BLaER1 (cell line): ENCODE measurements around the gene PRKCA.

ENCODE experiments used
- H3K27ac ChIP-seq: shearing (Covaris generic); formaldehyde crosslinking; 2 replicates; pipeline ENCODE4 v1.8.1; 2022
- H3K27me3 ChIP-seq: shearing (Covaris generic); formaldehyde crosslinking; 2 replicates; pipeline ENCODE4 v1.8.1; 2022
- H3K36me3 ChIP-seq: shearing (Covaris generic); formaldehyde crosslinking; 2 replicates; pipeline ENCODE4 v1.8.1; 2022
- H3K4me1 ChIP-seq: shearing (Covaris generic); formaldehyde crosslinking; 2 replicates; pipeline ENCODE4 v1.8.1; 2022
- H3K4me2 ChIP-seq: shearing (Covaris generic); formaldehyde crosslinking; 2 replicates; pipeline ENCODE4 v1.8.1; 2022
- H3K4me3 ChIP-seq: shearing (Covaris generic); formaldehyde crosslinking; 2 replicates; pipeline ENCODE4 v1.8.1; 2022
- H3K9ac ChIP-seq: shearing (Covaris generic); formaldehyde crosslinking; 2 replicates; pipeline ENCODE4 v1.8.1; 2022
- H3K9me3 ChIP-seq: shearing (Covaris generic); formaldehyde crosslinking; 2 replicates; pipeline ENCODE4 v1.8.1; 2022
- H4K20me1 ChIP-seq: shearing (Covaris generic); formaldehyde crosslinking; 2 replicates; pipeline ENCODE4 v1.8.1; 2022
- Cebpa-rat ChIP-seq: shearing (Covaris generic); IDR thresholded peaks from 2 replicates; pipeline ENCODE4 v1.8.1; 2022

PRKCA gene

DNA sequence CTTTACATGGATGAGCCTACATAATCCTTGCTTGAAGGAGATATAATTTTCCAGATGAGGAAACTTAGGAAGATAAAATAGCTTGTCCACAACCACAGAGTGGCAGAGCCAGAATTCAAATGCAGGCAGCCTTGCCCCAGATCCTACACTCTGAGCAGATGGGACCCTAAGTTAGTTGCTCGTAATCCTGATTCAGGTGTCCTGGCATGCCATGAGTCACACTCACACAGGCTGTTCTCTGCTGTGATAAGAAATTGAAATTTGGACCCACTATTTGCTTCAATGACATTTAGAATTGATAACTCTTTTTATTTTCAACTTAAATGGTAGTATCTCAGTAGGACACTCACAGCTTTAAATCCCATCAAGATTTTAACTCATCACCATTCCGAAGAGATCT lies 381.8 kb downstream of the PRKCA start:
- H3K9me3 ChIP-seq, result no peaks in the 10 kb centered on the region
- H3K4me1 ChIP-seq, result no peaks in the 10 kb centered on the region
- no peak overlapping the region for H3K4me2 ChIP-seq
- H4K20me1 ChIP-seq, result no peaks in the 10 kb centered on the region
- no peak for TF ChIP-seq Cebpa-rat
- H3K4me3 ChIP-seq, result no peak overlapping the region
- H3K9ac ChIP-seq, result no peak overlapping the region
- H3K36me3 ChIP-seq, result peaks cover 10% of the 10 kb centered on the region; the same call in 1 of the 2 replicates
- H3K27ac ChIP-seq, result no peak overlapping the region
- no peaks in the 10 kb centered on the region for H3K27me3 ChIP-seq

- Histone ChIP-seq H3K27me3 (no peaks in the 10 kb centered on the region), H4K20me1 (no peaks in the 10 kb centered on the region), H3K36me3 (peaks cover 10% of the 10 kb centered on the region; the same call in 1 of the 2 replicates), H3K9ac (no peak overlapping the region), H3K4me2 (no peak overlapping the region), H3K27ac (no peak overlapping the region), H3K4me3 (no peak overlapping the region), H3K4me1 (no peaks in the 10 kb centered on the region), H3K9me3 (no peaks in the 10 kb centered on the region)
- TF ChIP-seq Cebpa-rat, result no peak
Measured at GRCh38 chr17:66684731-66685130, 382.3 kb downstream of the PRKCA start.

DNA sequence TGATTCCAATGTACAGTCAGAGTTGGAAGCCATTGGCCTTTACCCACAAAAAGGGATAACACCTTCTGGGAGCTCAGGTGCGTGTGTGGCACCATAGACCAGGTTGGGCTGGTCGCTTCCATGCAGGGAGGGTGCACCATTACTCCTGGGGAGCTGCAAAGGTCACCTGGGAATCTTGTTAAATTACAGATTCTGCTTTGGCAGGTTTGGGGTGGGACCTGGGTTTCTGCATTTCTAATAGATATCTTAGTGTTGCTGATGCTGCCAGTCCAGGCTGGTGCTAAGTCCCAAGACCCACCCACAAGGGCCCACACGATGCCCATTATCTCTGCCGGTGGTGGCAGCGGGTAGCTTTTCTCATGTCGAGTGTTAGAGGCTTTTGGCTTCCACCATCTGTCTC lies 384.2 kb downstream of the PRKCA start:
- no peak for TF ChIP-seq Cebpa-rat
- Histone ChIP-seq H3K27me3 (no peaks in the 10 kb centered on the region), H3K36me3 (peaks cover 10% of the 10 kb centered on the region; the same call in 1 of the 2 replicates)

GRCh38 chr17:66687570-66688284 lies 385.3 kb downstream of the PRKCA start:
- peaks cover 12% of the 10 kb centered on the region for H3K4me1 ChIP-seq
- no peak overlapping the region for H3K4me3 ChIP-seq
- peaks cover 10% of the 10 kb centered on the region; the same call in 1 of the 2 replicates for H3K36me3 ChIP-seq
- H3K4me2 ChIP-seq, result no peak overlapping the region
- no peaks in the 10 kb centered on the region for H3K9me3 ChIP-seq
- no peaks in the 10 kb centered on the region for H4K20me1 ChIP-seq
- TF ChIP-seq Cebpa-rat, result no peak
- H3K27me3 ChIP-seq, result no peaks in the 10 kb centered on the region
- H3K27ac ChIP-seq, result no peak overlapping the region
- H3K9ac ChIP-seq, result no peak overlapping the region

More for the DNA sequence above, 384.2 kb downstream of the PRKCA start:
- Histone ChIP-seq H3K27ac (no peak overlapping the region), H3K4me3 (no peak overlapping the region), H3K4me1 (peaks cover 4% of the 10 kb centered on the region), H4K20me1 (no peaks in the 10 kb centered on the region), H3K9me3 (no peaks in the 10 kb centered on the region), H3K4me2 (no peak overlapping the region), H3K9ac (no peak overlapping the region)

DNA sequence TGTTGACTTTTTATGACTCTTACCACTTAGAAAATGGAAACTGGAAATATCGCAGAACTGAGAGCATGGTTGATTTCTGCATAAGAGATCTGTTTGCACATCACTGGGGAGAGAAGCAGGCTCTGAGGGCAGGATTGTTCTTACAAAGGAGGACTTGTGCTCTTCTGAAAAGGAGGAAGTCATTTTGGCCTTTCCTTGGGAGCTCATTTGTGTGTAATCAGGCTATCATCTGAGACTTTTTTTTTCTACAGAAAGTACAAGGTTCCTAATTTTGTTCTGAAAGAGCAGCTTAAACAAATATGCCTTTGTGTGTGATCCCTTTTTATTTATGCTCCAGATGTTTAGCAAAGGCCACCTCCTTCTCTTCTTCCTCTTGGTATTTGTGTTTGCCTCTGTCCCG lies 386.8 kb downstream of the PRKCA start:
- H3K4me2 ChIP-seq, result no peak overlapping the region
- H3K9ac ChIP-seq, result no peak overlapping the region
- H3K27me3 ChIP-seq, result no peaks in the 10 kb centered on the region
- H3K4me1 ChIP-seq, result peaks cover 12% of the 10 kb centered on the region
- no peak for TF ChIP-seq Cebpa-rat
- peaks cover 10% of the 10 kb centered on the region; the same call in 1 of the 2 replicates for H3K36me3 ChIP-seq
- no peak overlapping the region for H3K27ac ChIP-seq
- H4K20me1 ChIP-seq, result no peaks in the 10 kb centered on the region
- no peak overlapping the region for H3K4me3 ChIP-seq
- H3K9me3 ChIP-seq, result no peaks in the 10 kb centered on the region

DNA sequence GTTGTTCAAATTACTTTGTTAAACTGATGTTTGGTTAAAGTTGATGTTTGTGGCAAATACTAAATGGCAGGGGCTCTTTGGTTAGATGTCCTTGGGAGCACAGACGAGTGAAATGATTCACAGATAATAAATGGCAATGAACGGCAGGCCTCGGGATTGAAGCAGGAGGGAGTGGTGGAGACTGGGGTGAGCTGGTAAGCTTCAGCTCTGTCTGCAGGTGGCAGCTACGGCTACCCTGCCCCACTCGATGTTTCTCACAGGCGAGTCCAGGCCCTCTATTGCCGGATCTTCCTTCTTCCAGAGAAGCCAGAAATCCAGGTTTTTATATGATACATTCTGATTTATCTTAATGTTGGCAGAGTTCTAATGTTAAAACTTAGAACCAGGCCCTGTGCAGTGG lies 387.8 kb downstream of the PRKCA start:
- H3K9ac ChIP-seq, result no peak overlapping the region
- no peak overlapping the region for H3K27ac ChIP-seq

GRCh38 chr17:66691644-66692420 lies 389.4 kb downstream of the PRKCA start:
- no peak overlapping the region for H3K4me3 ChIP-seq
- peak overlapping the region; percentile 18; the same call in 1 of the 2 replicates for H3K9ac ChIP-seq
- H3K9me3 ChIP-seq, result 0 out of 2 replicates have a peak, but pooled peaks cover 7% of the 10 kb centered on the region
- H3K4me1 ChIP-seq, result peaks cover 12% of the 10 kb centered on the region
- no peaks in the 10 kb centered on the region for H3K27me3 ChIP-seq
- no peaks in the 10 kb centered on the region for H4K20me1 ChIP-seq
- no peak overlapping the region for H3K27ac ChIP-seq
- peak overlapping the region; percentile 43 for H3K4me2 ChIP-seq
- H3K36me3 ChIP-seq, result peaks cover 13% of the 10 kb centered on the region
- TF ChIP-seq Cebpa-rat, result no peak

More for the DNA sequence above, 387.8 kb downstream of the PRKCA start:
- TF ChIP-seq Cebpa-rat, result no peak
- Histone ChIP-seq H3K9me3 (no peaks in the 10 kb centered on the region), H3K4me2 (no peak overlapping the region), H3K36me3 (peaks cover 10% of the 10 kb centered on the region; the same call in 1 of the 2 replicates), H3K4me1 (peaks cover 12% of the 10 kb centered on the region), H3K27me3 (no peaks in the 10 kb centered on the region), H4K20me1 (no peaks in the 10 kb centered on the region), H3K4me3 (no peak overlapping the region)

DNA sequence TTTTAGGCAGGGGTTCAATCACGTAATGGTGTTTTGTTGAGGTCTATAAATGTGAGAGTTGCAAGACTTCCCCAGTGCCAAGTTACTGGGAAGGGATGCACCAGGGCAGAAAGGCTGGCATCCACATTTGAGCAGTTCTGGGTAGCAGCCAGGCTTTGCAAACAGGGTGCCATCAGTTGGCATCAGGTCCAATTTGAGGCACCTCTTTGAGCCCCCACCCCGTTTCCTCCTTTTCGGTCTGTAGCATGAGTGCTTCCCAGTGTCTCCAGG lies 389.9 kb downstream of the PRKCA start:
- TF ChIP-seq Cebpa-rat, result no peak
- H3K36me3 ChIP-seq, result peaks cover 19% of the 10 kb centered on the region
- no peak overlapping the region for H3K4me3 ChIP-seq
- no peaks in the 10 kb centered on the region for H3K27me3 ChIP-seq
- H3K4me1 ChIP-seq, result peaks cover 12% of the 10 kb centered on the region
- H3K9ac ChIP-seq, result no peak overlapping the region
- H3K4me2 ChIP-seq, result peak overlapping the region; percentile 43
- H4K20me1 ChIP-seq, result no peaks in the 10 kb centered on the region
- H3K27ac ChIP-seq, result no peak overlapping the region
- peaks cover 12% of the 10 kb centered on the region; the same call in 1 of the 2 replicates for H3K9me3 ChIP-seq

- peaks cover 29% of the 10 kb centered on the region for H3K9me3 ChIP-seq
- no peaks in the 10 kb centered on the region for H4K20me1 ChIP-seq
- H3K4me2 ChIP-seq, result no peak overlapping the region
- no peak overlapping the region for H3K4me3 ChIP-seq
- peaks cover 18% of the 10 kb centered on the region for H3K36me3 ChIP-seq
- no peak overlapping the region for H3K27ac ChIP-seq
- H3K27me3 ChIP-seq, result no peaks in the 10 kb centered on the region
- peaks cover 12% of the 10 kb centered on the region for H3K4me1 ChIP-seq
- no peak overlapping the region for H3K9ac ChIP-seq
- TF ChIP-seq Cebpa-rat, result no peak
Measured at GRCh38 chr17:66695098-66695497, 392.7 kb downstream of the PRKCA start.

- Histone ChIP-seq H3K4me1 (no peaks in the 10 kb centered on the region), H4K20me1 (no peaks in the 10 kb centered on the region), H3K36me3 (peaks cover 18% of the 10 kb centered on the region), H3K9me3 (peaks cover 29% of the 10 kb centered on the region), H3K9ac (no peak overlapping the region), H3K27ac (no peak overlapping the region), H3K27me3 (no peaks in the 10 kb centered on the region), H3K4me3 (no peak overlapping the region), H3K4me2 (no peak overlapping the region)
- TF ChIP-seq Cebpa-rat, result no peak
Measured at GRCh38 chr17:66698270-66698669, 395.9 kb downstream of the PRKCA start.
